ENCODE data around the gene NEGR1. TPM values are rescaled to one million over a fixed set of nuclear protein-coding genes. Genes with fewer than 3 reads are reported as not detected.

The NEGR1 gene
- total RNA-seq, 4 donors from 2014 or later: 4.1 to 12.4 (median 10.2) TPM

DNA sequence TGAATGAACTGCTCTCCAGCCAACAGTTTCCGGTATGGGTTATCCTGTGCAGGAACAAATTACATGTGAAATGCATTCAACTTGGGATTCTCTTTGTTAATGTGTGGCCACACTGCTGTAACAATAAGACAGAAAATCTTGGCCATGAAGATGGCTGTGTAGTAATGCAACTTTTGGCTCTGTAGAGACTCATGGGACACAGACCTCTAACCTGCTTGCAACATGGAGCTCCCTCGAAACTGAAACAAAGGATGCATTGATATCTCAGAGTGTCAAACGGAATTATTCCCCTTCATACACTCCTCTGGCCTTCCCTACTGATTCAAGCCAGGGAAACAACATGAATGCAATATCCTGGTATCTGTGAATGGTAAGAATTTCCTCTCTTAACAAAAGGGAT lies 642.2 kb downstream of the NEGR1 start:
- Histone ChIP-seq H3K27me3 (no peaks in the 10 kb centered on the region), H3K9me3 (no peaks in the 10 kb centered on the region), H3K4me1 (no peaks in the 10 kb centered on the region), H3K4me3 (replicated peaks in 1 of 3) (no peak overlapping the region), H3K27ac (no peak overlapping the region), H3K36me3 (no peaks in the 10 kb centered on the region)
- no peak for TF ChIP-seq POLR2A (IDR thresholded peaks at IDR 0.05)
- TF ChIP-seq, protein P1, sequence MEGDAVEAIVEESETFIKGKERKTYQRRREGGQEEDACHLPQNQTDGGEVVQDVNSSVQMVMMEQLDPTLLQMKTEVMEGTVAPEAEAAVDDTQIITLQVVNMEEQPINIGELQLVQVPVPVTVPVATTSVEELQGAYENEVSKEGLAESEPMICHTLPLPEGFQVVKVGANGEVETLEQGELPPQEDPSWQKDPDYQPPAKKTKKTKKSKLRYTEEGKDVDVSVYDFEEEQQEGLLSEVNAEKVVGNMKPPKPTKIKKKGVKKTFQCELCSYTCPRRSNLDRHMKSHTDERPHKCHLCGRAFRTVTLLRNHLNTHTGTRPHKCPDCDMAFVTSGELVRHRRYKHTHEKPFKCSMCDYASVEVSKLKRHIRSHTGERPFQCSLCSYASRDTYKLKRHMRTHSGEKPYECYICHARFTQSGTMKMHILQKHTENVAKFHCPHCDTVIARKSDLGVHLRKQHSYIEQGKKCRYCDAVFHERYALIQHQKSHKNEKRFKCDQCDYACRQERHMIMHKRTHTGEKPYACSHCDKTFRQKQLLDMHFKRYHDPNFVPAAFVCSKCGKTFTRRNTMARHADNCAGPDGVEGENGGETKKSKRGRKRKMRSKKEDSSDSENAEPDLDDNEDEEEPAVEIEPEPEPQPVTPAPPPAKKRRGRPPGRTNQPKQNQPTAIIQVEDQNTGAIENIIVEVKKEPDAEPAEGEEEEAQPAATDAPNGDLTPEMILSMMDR (IDR thresholded peaks at IDR 0.05): no peak
- intact Hi-C loops (cut with DNase I): no loop called here
- WGBS, 2 donors: 70 to 76% methylated on average over 3 of the region's 3 CpGs
- no peak for DNase-seq

DNA sequence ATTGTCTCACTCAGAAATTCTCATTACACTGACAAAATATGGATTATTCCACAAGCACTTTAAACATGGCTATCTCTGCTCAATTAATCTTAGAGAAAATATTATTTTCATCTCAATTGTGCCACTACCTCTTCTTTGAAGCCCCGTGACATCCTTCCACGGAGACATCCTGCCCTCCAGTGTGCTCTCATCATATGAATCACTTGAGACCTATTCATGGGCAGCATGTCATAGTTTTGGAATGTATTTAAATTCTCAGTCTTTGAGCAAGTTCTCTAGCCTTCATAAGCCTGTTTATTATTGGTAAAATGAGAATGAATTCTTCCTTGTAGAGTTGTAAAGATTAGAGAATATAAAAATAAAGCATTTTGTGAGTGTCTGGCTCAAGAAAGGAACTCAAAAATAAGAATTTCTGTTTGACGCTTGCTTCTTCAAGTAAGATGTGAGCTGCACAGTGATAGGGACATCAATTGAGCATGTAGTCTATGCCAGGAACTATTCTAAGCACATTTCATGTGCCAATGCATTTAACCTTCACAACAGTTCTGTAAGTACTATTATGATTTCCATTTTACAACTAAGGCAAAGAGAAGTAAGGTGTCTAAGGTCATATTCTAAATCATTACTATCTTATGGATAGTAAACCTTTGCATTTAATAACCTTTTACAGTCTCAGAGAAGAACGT lies 644.1 kb downstream of the NEGR1 start:
- intact Hi-C loops (cut with DNase I): no loop called here
- DNase-seq: no peak
- no peak overlapping the region for H3K27ac ChIP-seq
- TF ChIP-seq POLR2A (IDR thresholded peaks at IDR 0.05): no peak
- TF ChIP-seq, protein P1 (IDR thresholded peaks at IDR 0.05): no peak
- no peak overlapping the region for H3K4me3 ChIP-seq (replicated peaks in 1 of 3)
- WGBS, 2 donors: 80 to 81% methylated on average over 4 of the region's 4 CpGs
- H3K4me1 ChIP-seq: no peaks in the 10 kb centered on the region
- no peaks in the 10 kb centered on the region for H3K9me3 ChIP-seq
- no peaks in the 10 kb centered on the region for H3K27me3 ChIP-seq
- no peaks in the 10 kb centered on the region for H3K36me3 ChIP-seq

DNA sequence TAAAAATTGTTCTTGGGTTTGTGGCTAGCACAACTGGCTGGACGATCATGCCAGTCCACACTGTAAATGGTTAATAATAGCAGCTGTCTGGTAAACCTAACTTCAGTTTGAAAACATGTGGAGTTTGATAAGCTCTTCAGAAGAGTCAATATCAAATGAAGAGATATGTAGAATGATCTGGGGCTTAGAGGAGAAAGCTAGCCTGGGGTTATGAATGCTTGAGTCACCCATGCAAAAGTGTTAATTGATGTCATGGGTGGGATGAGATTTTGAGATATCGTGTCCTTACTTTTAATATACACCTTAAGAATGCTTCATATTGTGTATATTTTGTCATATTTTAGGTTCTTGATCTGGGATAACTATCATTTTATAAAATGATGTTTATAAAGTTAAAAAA lies 646.8 kb downstream of the NEGR1 start:
- Histone ChIP-seq H3K36me3 (no peaks in the 10 kb centered on the region), H3K9me3 (no peaks in the 10 kb centered on the region), H3K27ac (no peak overlapping the region), H3K4me1 (no peaks in the 10 kb centered on the region), H3K27me3 (no peaks in the 10 kb centered on the region), H3K4me3 (replicated peaks in 1 of 3) (no peak overlapping the region)
- intact Hi-C loops (cut with DNase I): no loop called here
- 93 to 95% methylated on average over 2 of the region's 2 CpGs for WGBS, 2 donors
- no peak for DNase-seq
- no peak for TF ChIP-seq POLR2A (IDR thresholded peaks at IDR 0.05)
- TF ChIP-seq, protein P1 (IDR thresholded peaks at IDR 0.05): no peak

DNA sequence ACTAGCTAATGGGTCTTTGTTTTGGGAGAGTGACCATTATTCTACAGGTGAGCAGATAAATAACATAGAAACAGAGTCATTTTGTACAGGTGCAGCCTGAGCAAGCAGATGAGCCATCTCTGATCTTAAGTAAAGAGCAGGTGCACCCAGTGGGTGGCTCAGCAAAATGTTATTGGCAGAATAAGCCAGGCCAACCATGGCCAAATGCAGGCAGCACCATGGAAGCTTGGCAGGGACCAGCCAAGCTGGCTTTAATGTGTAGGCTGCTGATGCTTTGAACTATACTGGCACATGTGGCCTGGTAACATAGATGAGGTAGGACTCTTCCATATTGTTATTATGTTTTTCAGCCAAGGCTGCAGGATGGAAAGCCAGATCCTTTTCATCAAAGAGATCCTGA lies 648.2 kb downstream of the NEGR1 start:
- DNase-seq: no peak
- intact Hi-C loops (cut with DNase I): no loop called here
- no peaks in the 10 kb centered on the region for H3K4me1 ChIP-seq

DNA sequence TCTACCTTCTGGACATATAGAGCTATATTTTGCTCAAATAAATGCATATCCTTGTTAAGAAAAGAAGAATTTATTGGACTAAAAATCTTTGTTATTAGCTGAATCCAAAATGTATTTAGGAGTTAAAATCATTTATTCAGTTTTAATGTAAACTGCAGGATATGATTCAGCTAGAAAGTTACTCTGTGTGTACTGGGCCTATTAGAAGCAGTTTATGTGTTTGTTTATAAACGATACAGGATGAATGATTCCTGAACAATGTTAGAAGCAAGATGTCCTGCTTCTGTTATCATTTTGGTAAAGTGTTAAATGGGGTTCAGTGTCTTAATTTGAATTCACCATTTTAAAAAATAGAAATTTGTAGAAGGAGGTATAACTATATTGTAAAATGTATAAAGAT lies 652.3 kb downstream of the NEGR1 start:
- TF ChIP-seq, protein P1 (IDR thresholded peaks at IDR 0.05): no peak
- no peak for TF ChIP-seq POLR2A (IDR thresholded peaks at IDR 0.05)
- Histone ChIP-seq H3K4me3 (replicated peaks in 1 of 3) (no peak overlapping the region), H3K27me3 (no peaks in the 10 kb centered on the region), H3K9me3 (no peaks in the 10 kb centered on the region), H3K36me3 (no peaks in the 10 kb centered on the region), H3K4me1 (no peaks in the 10 kb centered on the region), H3K27ac (no peak overlapping the region)
- DNase-seq: no peak
- WGBS, 2 donors: 94 to 97% methylated on average over 1 of the region's 1 CpG
- intact Hi-C loops (cut with DNase I): no loop called here

More for the DNA sequence above, 648.2 kb downstream of the NEGR1 start:
- TF ChIP-seq, protein P1 (IDR thresholded peaks at IDR 0.05): no peak
- TF ChIP-seq POLR2A (IDR thresholded peaks at IDR 0.05): no peak
- Histone ChIP-seq H3K27me3 (no peaks in the 10 kb centered on the region), H3K27ac (no peak overlapping the region), H3K4me3 (replicated peaks in 1 of 3) (no peak overlapping the region), H3K9me3 (no peaks in the 10 kb centered on the region), H3K36me3 (no peaks in the 10 kb centered on the region)

Measured in thyroid gland (tissue), 4 donors.